Kidney (tissue), 14 donors: Measurements from ENCODE around the gene SPATA16. TPM values are rescaled to one million over a fixed set of nuclear protein-coding genes. Genes with fewer than 3 reads are reported as not detected.

Source experiments
- DNase-seq, 5 donors: peaks; one replicate each; pipeline ENCODE4 v3.0.0-alpha.2; 2013 to 2020
- FAIRE-seq: peaks from 2 replicates; lab custom pipeline; 2012; peaks lifted over from hg19 to GRCh38; lab: Jason Lieb, UNC
- H3K27ac ChIP-seq, 2 donors: one replicate each; pipeline ENCODE4 v1.7.0; 2013; ENCODE audit warnings: low read depth in 2 of 2, low read length in 2 of 2, inconsistent platforms in 1 of 2
- H3K27me3 ChIP-seq: one replicate; pipeline ENCODE4 v1.7.1; 2013; ENCODE audit warnings: low read length, inconsistent platforms; ENCODE audit not compliant: control insufficient read depth, insufficient read depth
- H3K36me3 ChIP-seq, 3 donors: one replicate each; pipeline versions ENCODE4 v1.7.0 to v1.7.1; 2013; ENCODE audit warnings: low read length in 3 of 3, control low read depth in 1 of 3, inconsistent platforms in 1 of 3; ENCODE audit not compliant: insufficient read depth in 3 of 3, control insufficient read depth in 2 of 3
- H3K4me1 ChIP-seq, 3 donors: one replicate each; pipeline versions ENCODE4 v1.7.0 to v1.7.1; 2013; ENCODE audit warnings: low read length in 3 of 3, inconsistent platforms in 1 of 3, low read depth in 1 of 3; ENCODE audit not compliant: control insufficient read depth in 2 of 3, insufficient read depth in 2 of 3
- H3K4me3 ChIP-seq, 3 donors: one replicate each; pipeline versions ENCODE4 v1.7.0 to v1.8.1; 2013; ENCODE audit warnings: low read length in 3 of 3, control low read depth in 1 of 3, inconsistent platforms in 1 of 3
- H3K9ac ChIP-seq, 3 donors: one replicate each; pipeline versions ENCODE4 v1.7.0 to v1.7.1; 2013; ENCODE audit warnings: low read length in 3 of 3, control low read depth in 1 of 3, inconsistent platforms in 1 of 3
- H3K9me3 ChIP-seq, 3 donors: one replicate each; pipeline versions ENCODE4 v1.7.0 to v1.7.1; 2013; ENCODE audit warnings: low read length in 3 of 3, control low read depth in 1 of 3, inconsistent platforms in 1 of 3; ENCODE audit not compliant: control insufficient read depth in 2 of 3, insufficient read depth in 1 of 3
- intact Hi-C: fragments of 100-400 bp; cut with DNase I; formaldehyde crosslinking; loops from one replicate; pipeline ENCODE4 v1.11.1; 2022
- polyA plus RNA-seq: library from polyadenylated mRNA; stranded (reverse); fragments of 350-450 nt; fragmentation: Illumina TruSeq; extraction: RNeasy Lipid Tissue Mini Kit (QIAGEN cat#74804); gene quantifications from one replicate; pipeline ENCODE4 v1.2.3, GENCODE V29; 2014; ENCODE audit warnings: low read depth, low replicate concordance; ENCODE audit not compliant: insufficient read depth
- total RNA-seq: library from RNA; stranded (reverse); fragmentation: NEBNext Ultra II Directional; extraction: Animal tissue kit (Norgen Biotek cat#: 25700); gene quantifications from one replicate; pipeline ENCODE4 v1.2.1, GENCODE V29; 2021
- TF ChIP-seq, protein P1 (sequence below): IDR thresholded peaks from 3 replicates; pipeline ENCODE4 v1.5.1; 2012; ENCODE audit warnings: mild to moderate bottlenecking, moderate library complexity, borderline replicate concordance; ENCODE audit not compliant: insufficient read depth; ENCODE audit errors: extremely low read depth
- donor health status: control.
- donor health status: control.
- donor health status: control.
- donor health status: control.
- donor health status: control.
- donor health status: DM: yes; HTN: yes; CAD: no.
- donor health status: Normal renal cell carcinoma (clear cell type).

Gene SPATA16
- total and polyA plus RNA-seq, 2 donors from 2014 or later: 0.17 TPM; not detected in 1

DNA sequence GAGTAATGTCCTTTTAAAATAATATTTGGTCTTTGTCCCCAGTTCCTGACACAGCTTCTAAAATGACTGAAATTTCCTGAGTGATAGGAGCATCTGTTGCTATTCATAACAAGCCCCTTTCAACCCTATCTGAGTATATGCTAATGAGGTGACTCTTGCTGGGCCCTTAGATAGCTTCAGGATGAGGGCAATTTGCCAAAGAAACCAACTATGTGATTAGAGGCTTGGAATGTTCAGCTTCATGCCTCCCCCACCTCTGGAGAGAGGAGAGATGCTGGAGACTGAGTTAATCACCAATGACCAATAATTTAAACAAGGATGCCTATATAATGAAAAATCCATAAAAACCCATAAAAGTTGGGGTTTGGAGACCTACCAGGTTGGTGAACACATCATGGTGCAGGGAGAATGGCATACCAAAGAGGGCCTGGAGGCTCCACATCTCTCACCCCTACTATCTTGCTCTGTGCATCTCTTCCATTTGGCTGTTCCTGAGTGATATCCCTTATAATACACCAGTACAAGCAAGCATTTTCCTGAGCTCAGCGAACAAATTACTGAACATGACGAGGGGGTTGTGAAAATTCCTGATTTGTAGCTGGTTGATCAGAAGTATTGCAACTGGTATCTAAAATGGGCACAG, 201.3 kb downstream of the SPATA16 start:
- H3K9ac ChIP-seq: no peak overlapping the region
- no peak overlapping the region for H3K4me3 ChIP-seq
- no peak for DNase-seq
- no peaks in the 10 kb centered on the region for H3K27me3 ChIP-seq
- no peaks in the 10 kb centered on the region for H3K36me3 ChIP-seq
- no peak overlapping the region for H3K27ac ChIP-seq
- H3K4me1 ChIP-seq: no peaks in the 10 kb centered on the region
- no peaks in the 10 kb centered on the region for H3K9me3 ChIP-seq
- intact Hi-C loops: no loop called here
- TF ChIP-seq, protein P1, sequence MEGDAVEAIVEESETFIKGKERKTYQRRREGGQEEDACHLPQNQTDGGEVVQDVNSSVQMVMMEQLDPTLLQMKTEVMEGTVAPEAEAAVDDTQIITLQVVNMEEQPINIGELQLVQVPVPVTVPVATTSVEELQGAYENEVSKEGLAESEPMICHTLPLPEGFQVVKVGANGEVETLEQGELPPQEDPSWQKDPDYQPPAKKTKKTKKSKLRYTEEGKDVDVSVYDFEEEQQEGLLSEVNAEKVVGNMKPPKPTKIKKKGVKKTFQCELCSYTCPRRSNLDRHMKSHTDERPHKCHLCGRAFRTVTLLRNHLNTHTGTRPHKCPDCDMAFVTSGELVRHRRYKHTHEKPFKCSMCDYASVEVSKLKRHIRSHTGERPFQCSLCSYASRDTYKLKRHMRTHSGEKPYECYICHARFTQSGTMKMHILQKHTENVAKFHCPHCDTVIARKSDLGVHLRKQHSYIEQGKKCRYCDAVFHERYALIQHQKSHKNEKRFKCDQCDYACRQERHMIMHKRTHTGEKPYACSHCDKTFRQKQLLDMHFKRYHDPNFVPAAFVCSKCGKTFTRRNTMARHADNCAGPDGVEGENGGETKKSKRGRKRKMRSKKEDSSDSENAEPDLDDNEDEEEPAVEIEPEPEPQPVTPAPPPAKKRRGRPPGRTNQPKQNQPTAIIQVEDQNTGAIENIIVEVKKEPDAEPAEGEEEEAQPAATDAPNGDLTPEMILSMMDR: no peak
- FAIRE-seq: no peak

GRCh38 chr3:172938788-172939187, 202.2 kb downstream of the SPATA16 start:
- Histone ChIP-seq H3K27me3 (no peaks in the 10 kb centered on the region), H3K9me3 (no peaks in the 10 kb centered on the region), H3K27ac (no peak overlapping the region), H3K9ac (no peak overlapping the region), H3K4me3 (no peak overlapping the region), H3K4me1 (no peaks in the 10 kb centered on the region), H3K36me3 (no peaks in the 10 kb centered on the region)
- FAIRE-seq: no peak
- DNase-seq: no peak
- intact Hi-C loops: no loop called here
- TF ChIP-seq, protein P1: no peak

DNA sequence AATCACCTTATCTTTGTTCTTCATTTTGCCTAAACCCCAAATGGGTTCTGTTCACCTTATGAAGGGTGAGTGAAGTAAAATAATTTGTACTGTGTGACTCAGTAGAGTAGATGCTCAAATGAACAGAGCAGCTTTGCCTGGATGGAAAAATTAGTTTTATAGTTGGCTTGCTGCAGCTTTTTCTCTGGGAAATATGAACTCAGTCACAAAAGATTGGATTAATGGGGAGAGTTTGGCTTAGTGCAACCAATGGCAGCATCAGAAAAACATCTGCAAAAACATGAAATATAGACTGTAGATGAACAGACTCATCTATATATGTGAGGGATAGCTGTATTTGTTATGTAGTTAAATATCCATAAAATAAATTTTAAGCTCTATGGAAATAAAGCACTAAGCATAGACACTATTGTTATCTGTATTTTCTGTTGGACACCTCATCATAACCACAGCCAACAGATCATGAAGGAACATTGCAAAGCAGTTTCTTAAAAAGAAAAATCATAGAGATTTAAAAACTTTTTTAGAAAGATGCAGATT, 209.2 kb downstream of the SPATA16 start:
- no peak for DNase-seq
- TF ChIP-seq, protein P1: no peak

More for the DNA sequence above, 209.2 kb downstream of the SPATA16 start:
- Histone ChIP-seq H3K9me3 (no peaks in the 10 kb centered on the region), H3K9ac (no peak overlapping the region), H3K27ac (no peak overlapping the region), H3K27me3 (no peaks in the 10 kb centered on the region), H3K4me1 (no peaks in the 10 kb centered on the region), H3K36me3 (no peaks in the 10 kb centered on the region), H3K4me3 (no peak overlapping the region)
- intact Hi-C loops: no loop called here
- FAIRE-seq: no peak
